SJCRH30 (cell line): ENCODE data around the gene DAPK2. TPM values are rescaled to one million over a fixed set of nuclear protein-coding genes. Genes with fewer than 3 reads are reported as not detected.

Experiments used
- DNase-seq, 2 experiments: peaks; one replicate each; pipeline ENCODE4 v3.0.0-alpha.2; 2015 to 2020
- H3K27ac ChIP-seq: fragments of 250-450 bp; sonication (Bioruptor Pico); 2 replicates; pipeline ENCODE4 v1.5.1; 2020; ENCODE audit warnings: mild to moderate bottlenecking, moderate library complexity
- H3K27me3 ChIP-seq: fragments of 250-450 bp; sonication (Bioruptor Pico); 2 replicates; pipeline ENCODE4 v1.5.1; 2020; ENCODE audit warnings: mild to moderate bottlenecking, moderate library complexity
- H3K36me3 ChIP-seq: fragments of 250-450 bp; sonication (Bioruptor Pico); 2 replicates; pipeline ENCODE4 v1.5.1; 2020; ENCODE audit warnings: mild to moderate bottlenecking, moderate library complexity
- H3K4me1 ChIP-seq: fragments of 250-450 bp; sonication (Bioruptor Pico); 2 replicates; pipeline ENCODE4 v1.5.1; 2020; ENCODE audit warnings: mild to moderate bottlenecking, moderate library complexity
- H3K4me3 ChIP-seq: fragments of 250-450 bp; sonication (Bioruptor Pico); 2 replicates; pipeline ENCODE4 v1.5.1; 2020; ENCODE audit warnings: mild to moderate bottlenecking, moderate library complexity
- H3K9me3 ChIP-seq: fragments of 250-450 bp; sonication (Bioruptor Pico); replicated peaks from 2 replicates; pipeline ENCODE4 v1.5.1; 2020; ENCODE audit warnings: mild to moderate bottlenecking, moderate library complexity
- total RNA-seq: library from RNA; depleted of rRNA; stranded (reverse); fragments of >200 nt; shearing (Covaris generic); gene quantifications from 2 replicates; pipeline ENCODE4 v1.2.3, GENCODE V29; 2014

The DAPK2 gene
- total RNA-seq, 1 experiment from 2014 or later, result 0.85 TPM

- no peak overlapping the region for H3K4me3 ChIP-seq
- no peaks in the 10 kb centered on the region for H3K4me1 ChIP-seq
- no peak for DNase-seq
- H3K36me3 ChIP-seq, result no peaks in the 10 kb centered on the region
- no peak overlapping the region for H3K27ac ChIP-seq
- no peaks in the 10 kb centered on the region for H3K9me3 ChIP-seq
- H3K27me3 ChIP-seq, result no peaks in the 10 kb centered on the region
These were observed 60.1 kb downstream of the DAPK2 start for GRCh38 chr15:63986185-63986680.

GRCh38 chr15:63985221-63986184 lies 60.8 kb downstream of the DAPK2 start:
- H3K4me1 ChIP-seq, result no peaks in the 10 kb centered on the region
- no peaks in the 10 kb centered on the region for H3K36me3 ChIP-seq
- H3K9me3 ChIP-seq, result no peaks in the 10 kb centered on the region
- no peak for DNase-seq
- no peaks in the 10 kb centered on the region for H3K27me3 ChIP-seq
- no peak overlapping the region for H3K4me3 ChIP-seq
- H3K27ac ChIP-seq, result no peak overlapping the region

DNA sequence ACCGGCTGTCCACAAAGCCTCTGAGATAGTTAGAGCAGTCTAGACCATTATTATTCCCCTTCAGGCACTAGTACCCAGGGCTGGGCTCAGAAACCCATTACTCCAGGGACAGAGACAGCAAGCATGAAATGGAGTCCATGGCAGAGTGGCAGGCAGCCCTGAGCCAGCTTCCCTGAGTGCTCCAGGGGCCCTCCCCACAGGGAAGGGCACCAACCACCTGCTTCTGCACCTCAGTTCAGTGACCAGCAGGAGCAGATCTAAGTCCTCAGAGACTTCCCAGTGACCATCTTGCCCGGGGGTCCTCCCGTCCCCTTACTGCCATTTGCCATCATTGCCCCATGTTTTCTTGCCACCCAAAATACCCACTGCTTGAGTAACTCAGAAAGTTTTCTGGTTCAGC lies 62.0 kb downstream of the DAPK2 start:
- Histone ChIP-seq H3K27me3 (no peaks in the 10 kb centered on the region), H3K27ac (no peak overlapping the region), H3K36me3 (no peaks in the 10 kb centered on the region), H3K4me3 (no peak overlapping the region), H3K9me3 (no peaks in the 10 kb centered on the region), H3K4me1 (no peaks in the 10 kb centered on the region)
- no peak for DNase-seq

GRCh38 chr15:63983061-63983711 lies 63.1 kb downstream of the DAPK2 start:
- H3K36me3 ChIP-seq, result no peaks in the 10 kb centered on the region
- no peaks in the 10 kb centered on the region for H3K27me3 ChIP-seq
- H3K27ac ChIP-seq, result no peak overlapping the region
- H3K4me3 ChIP-seq, result no peak overlapping the region
- no peaks in the 10 kb centered on the region for H3K9me3 ChIP-seq
- DNase-seq, result no peak
- peaks cover 7% of the 10 kb centered on the region; the same call in 1 of the 2 replicates for H3K4me1 ChIP-seq

DNA sequence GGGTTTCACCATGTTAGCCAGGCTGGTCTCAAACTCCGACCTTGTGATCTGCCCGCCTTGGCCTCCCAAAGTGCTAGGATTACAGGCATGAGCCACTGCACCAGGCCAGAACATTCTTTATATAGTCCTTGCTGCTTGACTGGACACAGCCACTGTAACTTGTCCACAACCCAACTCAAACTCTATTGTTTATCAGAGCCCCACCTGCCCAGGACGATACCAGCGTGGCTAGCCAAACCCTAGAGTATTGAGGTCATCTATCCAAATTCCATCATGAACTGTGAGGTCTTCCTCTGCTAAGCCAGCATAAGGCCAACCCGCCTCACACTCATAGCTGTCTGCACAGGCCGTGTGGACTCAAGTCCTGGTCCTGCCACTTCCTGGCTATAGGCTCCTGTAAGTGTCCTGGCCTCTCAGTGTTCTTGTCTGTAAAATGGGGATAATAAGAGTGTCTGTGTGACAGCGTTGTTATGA lies 63.9 kb downstream of the DAPK2 start:
- no peaks in the 10 kb centered on the region for H3K9me3 ChIP-seq
- peaks cover 7% of the 10 kb centered on the region; the same call in 1 of the 2 replicates for H3K4me1 ChIP-seq
- no peaks in the 10 kb centered on the region for H3K36me3 ChIP-seq
- no peak overlapping the region for H3K4me3 ChIP-seq
- no peak for DNase-seq
- no peak overlapping the region for H3K27ac ChIP-seq
- no peaks in the 10 kb centered on the region for H3K27me3 ChIP-seq

- Histone ChIP-seq H3K27me3 (no peaks in the 10 kb centered on the region), H3K4me3 (no peak overlapping the region), H3K4me1 (peaks cover 7% of the 10 kb centered on the region; the same call in 1 of the 2 replicates), H3K27ac (no peak overlapping the region), H3K36me3 (no peaks in the 10 kb centered on the region), H3K9me3 (no peaks in the 10 kb centered on the region)
- no peak for DNase-seq
These were observed 64.5 kb downstream of the DAPK2 start for GRCh38 chr15:63981596-63982320.

DNA sequence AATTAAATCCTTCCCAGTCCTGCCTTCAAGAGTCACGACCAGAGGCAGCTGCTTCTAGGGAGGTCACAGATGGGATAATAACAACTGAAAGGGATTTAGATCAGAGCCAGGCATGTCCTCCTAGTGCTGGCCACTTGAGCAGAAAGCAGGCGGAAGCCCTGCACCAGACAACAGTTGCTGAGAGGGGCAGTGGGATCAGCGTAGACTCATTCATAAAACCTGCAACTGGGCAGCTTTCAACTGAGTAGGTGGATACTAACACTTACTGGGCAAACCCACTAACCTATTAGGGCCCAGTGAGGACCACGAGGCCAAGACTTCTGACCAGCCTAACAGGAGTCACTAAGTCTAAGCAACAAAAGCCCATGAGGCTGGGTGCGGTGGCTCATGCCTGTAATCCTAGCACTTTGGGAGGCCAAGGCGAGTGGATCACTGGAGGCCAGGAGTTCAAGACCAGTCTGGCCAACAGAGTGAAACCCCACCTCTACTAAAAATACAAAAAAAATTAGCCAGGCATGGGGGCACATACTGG lies 67.0 kb downstream of the DAPK2 start:
- H3K27me3 ChIP-seq, result no peaks in the 10 kb centered on the region
- no peak overlapping the region for H3K4me3 ChIP-seq
- H3K36me3 ChIP-seq, result no peaks in the 10 kb centered on the region
- no peaks in the 10 kb centered on the region for H3K9me3 ChIP-seq
- peak; percentile 67 to 75 for DNase-seq
- H3K4me1 ChIP-seq, result peaks cover 7% of the 10 kb centered on the region; the same call in 1 of the 2 replicates
- peak overlapping the region; percentile 31 for H3K27ac ChIP-seq

DNA sequence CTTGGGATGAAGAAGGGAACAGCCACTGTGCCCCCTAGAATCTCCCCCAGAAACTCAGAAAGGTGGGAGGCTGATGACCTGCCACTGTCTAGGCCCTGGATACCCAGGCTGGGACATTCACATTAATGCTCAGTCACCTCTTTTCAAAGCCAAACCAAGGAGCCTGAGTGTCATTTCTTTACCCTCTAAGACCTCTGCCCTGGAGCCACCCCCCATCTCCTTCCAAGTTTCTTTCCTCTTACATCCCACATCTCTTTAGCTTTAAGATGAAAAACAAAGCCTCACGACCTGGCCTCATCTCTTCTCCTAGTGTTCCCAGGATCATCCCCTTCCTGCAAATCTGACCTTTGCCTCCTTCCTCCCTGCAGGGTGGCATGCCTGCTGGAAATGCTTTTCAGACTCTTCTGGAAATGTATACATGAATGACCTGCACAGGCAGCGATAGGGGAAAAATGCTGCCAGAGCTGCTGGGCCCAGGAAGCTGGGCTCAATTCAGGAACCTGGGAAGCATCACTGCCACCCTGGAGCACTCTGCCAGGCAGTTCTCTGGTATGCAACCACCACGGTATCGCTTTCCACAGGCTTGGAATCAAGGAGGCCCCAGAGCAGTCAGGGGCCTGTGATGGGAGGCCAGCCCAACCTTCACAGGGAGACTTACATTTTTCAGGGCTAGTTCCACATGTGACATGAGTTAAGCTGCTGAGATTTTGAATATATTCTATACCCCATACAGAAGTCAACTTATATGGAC lies 67.6 kb downstream of the DAPK2 start:
- H3K36me3 ChIP-seq, result no peaks in the 10 kb centered on the region
- no peaks in the 10 kb centered on the region; the same call in 1 of the 2 replicates for H3K9me3 ChIP-seq
- peak overlapping the region; percentile 31 for H3K27ac ChIP-seq
- no peaks in the 10 kb centered on the region for H3K27me3 ChIP-seq
- H3K4me1 ChIP-seq, result peaks cover 7% of the 10 kb centered on the region; the same call in 1 of the 2 replicates
- H3K4me3 ChIP-seq, result no peak overlapping the region
- DNase-seq, result no peak

GRCh38 chr15:63977119-63977518 lies 69.2 kb downstream of the DAPK2 start:
- no peak for DNase-seq
- H3K27ac ChIP-seq, result no peak overlapping the region

DNA sequence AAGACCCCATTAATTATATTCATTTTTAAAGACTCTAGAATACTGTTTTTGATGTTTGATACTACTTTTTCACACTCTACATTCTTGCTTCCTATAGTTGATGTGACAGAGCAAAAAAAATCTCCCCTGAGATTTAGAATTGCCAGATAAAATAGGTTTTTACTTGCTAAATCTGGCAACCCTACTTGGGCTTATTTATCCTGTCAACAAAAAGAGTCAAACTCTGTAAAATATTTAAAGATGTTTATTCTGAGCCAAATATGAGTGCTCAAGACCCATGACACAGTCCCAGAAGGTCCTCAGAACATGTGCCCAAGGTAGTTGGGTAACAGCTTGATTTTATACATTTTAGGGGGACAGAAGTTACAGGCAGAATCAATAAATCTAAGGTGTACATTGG lies 72.3 kb downstream of the DAPK2 start:
- Histone ChIP-seq H3K4me3 (no peak overlapping the region), H3K27ac (no peak overlapping the region), H3K9me3 (no peaks in the 10 kb centered on the region; the same call in 1 of the 2 replicates), H3K36me3 (no peaks in the 10 kb centered on the region), H3K4me1 (peaks cover 6% of the 10 kb centered on the region; the same call in 1 of the 2 replicates), H3K27me3 (no peaks in the 10 kb centered on the region)
- DNase-seq, result no peak

More at GRCh38 chr15:63977119-63977518, 69.2 kb downstream of the DAPK2 start:
- H3K9me3 ChIP-seq, result no peaks in the 10 kb centered on the region; the same call in 1 of the 2 replicates
- H3K4me3 ChIP-seq, result no peak overlapping the region
- H3K36me3 ChIP-seq, result no peaks in the 10 kb centered on the region
- no peaks in the 10 kb centered on the region for H3K27me3 ChIP-seq
- H3K4me1 ChIP-seq, result peaks cover 7% of the 10 kb centered on the region; the same call in 1 of the 2 replicates

DNA sequence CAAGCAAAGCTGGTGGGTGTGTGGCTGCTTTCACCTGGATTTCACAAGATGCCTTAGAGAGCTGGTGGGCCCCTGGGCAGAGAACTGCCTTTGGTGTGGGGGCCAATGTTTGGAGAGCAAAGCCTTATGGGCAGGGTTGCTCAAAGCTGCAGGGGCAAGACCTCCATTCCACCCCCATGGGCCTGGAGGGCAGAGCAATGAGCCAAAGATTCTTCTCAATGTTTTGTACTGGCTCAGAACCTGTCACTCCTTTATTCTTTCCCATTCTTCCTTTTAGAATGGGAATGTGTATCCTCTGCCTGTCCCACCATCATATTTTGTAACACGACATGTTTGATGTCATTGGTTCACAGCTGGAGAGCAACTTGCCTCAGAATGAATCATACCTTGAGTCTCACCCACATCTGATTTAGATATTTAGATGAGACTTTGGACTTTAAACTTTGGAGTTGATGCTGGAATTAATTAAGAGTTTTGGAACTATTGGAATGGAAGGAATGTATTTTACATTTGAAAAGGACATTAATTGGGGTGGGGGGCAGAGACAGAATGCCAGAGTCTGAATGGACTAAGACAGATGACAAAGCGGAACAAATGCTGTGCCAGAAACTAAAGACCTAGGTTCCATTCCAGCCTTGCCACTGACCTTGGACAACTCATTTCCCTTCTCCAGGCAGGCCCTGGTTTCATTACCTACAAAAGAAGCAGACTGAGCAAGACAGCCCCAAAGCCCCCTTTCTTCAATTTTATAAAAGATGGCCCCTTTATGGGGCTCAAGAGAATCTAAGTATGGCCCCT lies 72.9 kb downstream of the DAPK2 start:
- no peaks in the 10 kb centered on the region; the same call in 1 of the 2 replicates for H3K9me3 ChIP-seq

GRCh38 chr15:63972801-63973200 lies 73.5 kb downstream of the DAPK2 start:
- no peaks in the 10 kb centered on the region for H3K4me1 ChIP-seq
- H3K36me3 ChIP-seq, result no peaks in the 10 kb centered on the region
- no peak overlapping the region for H3K27ac ChIP-seq
- no peak for DNase-seq
- no peaks in the 10 kb centered on the region for H3K27me3 ChIP-seq
- H3K9me3 ChIP-seq, result no peaks in the 10 kb centered on the region; the same call in 1 of the 2 replicates
- H3K4me3 ChIP-seq, result no peak overlapping the region

More for the DNA sequence above, 72.9 kb downstream of the DAPK2 start:
- H3K27me3 ChIP-seq, result no peaks in the 10 kb centered on the region
- no peak for DNase-seq
- H3K4me3 ChIP-seq, result no peak overlapping the region
- no peaks in the 10 kb centered on the region for H3K36me3 ChIP-seq
- H3K4me1 ChIP-seq, result no peaks in the 10 kb centered on the region; the same call in 1 of the 2 replicates
- no peak overlapping the region for H3K27ac ChIP-seq

- no peak overlapping the region for H3K4me3 ChIP-seq
- no peaks in the 10 kb centered on the region for H3K4me1 ChIP-seq
- no peaks in the 10 kb centered on the region for H3K36me3 ChIP-seq
- DNase-seq, result no peak
- no peaks in the 10 kb centered on the region; the same call in 1 of the 2 replicates for H3K9me3 ChIP-seq
- H3K27me3 ChIP-seq, result no peaks in the 10 kb centered on the region
- no peak overlapping the region for H3K27ac ChIP-seq
These were observed 74.4 kb downstream of the DAPK2 start for GRCh38 chr15:63971904-63972303.
